Activated CD4-positive, alpha-beta T cell treated with anti-CD3 and anti-CD28 coated beads for 36 hours (primary cell): ENCODE data around the gene TADA1. TPM values are rescaled to one million over a fixed set of nuclear protein-coding genes. Genes with fewer than 3 reads are reported as not detected.

Experiments
- ATAC-seq: fragments of 200-7000 bp; cut with Tn5 transposase; one replicate; pipeline ENCODE4 v1.10.0; 2021; ENCODE audit warnings: mild to moderate bottlenecking, moderate library complexity
- CTCF ChIA-PET: fragments of 350-600 bp; sonication (Branson Sonifier 250); formaldehyde crosslinking; loops from one replicate; lab custom pipeline; 2021; ENCODE audit warnings: antibody characterized with exemption; lab: Charles Lee
- POLR2A ChIA-PET: fragments of 350-600 bp; sonication (Branson Sonifier 250); formaldehyde crosslinking; loops from one replicate; lab custom pipeline; 2021; ENCODE audit warnings: antibody characterized with exemption, inconsistent platforms; lab: Charles Lee
- DNase-seq: peaks from one replicate; pipeline ENCODE4 v3.0.0-alpha.2; 2020
- H3K27ac Mint-ChIP-seq: one replicate; pipeline ENCODE4 v1.8.0; 2021; ENCODE audit warnings: mixed read lengths
- H3K27me3 Mint-ChIP-seq: one replicate; pipeline ENCODE4 v1.8.0; 2021; ENCODE audit warnings: mixed read lengths
- H3K36me3 Mint-ChIP-seq: one replicate; pipeline ENCODE4 v1.8.0; 2021; ENCODE audit warnings: low read depth, mixed read lengths
- H3K4me1 Mint-ChIP-seq: one replicate; pipeline ENCODE4 v1.8.0; 2021; ENCODE audit warnings: mixed read lengths
- H3K4me3 Mint-ChIP-seq: one replicate; pipeline ENCODE4 v1.8.0; 2021; ENCODE audit warnings: mild to moderate bottlenecking, moderate library complexity, mixed read lengths
- H3K9me3 Mint-ChIP-seq: one replicate; pipeline ENCODE4 v1.8.0; 2021; ENCODE audit warnings: low read depth, mixed read lengths
- intact Hi-C, 2 experiments: fragments of 100-400 bp; cut with DNase I in 1 of 2; cut with micrococcal nuclease in 1 of 2; formaldehyde crosslinking; loops; one replicate each; pipeline versions ENCODE4 v1.14.2 to v1.15.1; 2022 to 2024; cut with DNase I, micrococcal nuclease
- total RNA-seq, 2 experiments: library from RNA; stranded (reverse); gene quantifications; one replicate each; pipeline ENCODE4 v1.2.3, GENCODE V29; 2021

Gene TADA1
- total RNA-seq, 2 experiments from 2014 or later = 16.0 to 19.5 TPM

DNA sequence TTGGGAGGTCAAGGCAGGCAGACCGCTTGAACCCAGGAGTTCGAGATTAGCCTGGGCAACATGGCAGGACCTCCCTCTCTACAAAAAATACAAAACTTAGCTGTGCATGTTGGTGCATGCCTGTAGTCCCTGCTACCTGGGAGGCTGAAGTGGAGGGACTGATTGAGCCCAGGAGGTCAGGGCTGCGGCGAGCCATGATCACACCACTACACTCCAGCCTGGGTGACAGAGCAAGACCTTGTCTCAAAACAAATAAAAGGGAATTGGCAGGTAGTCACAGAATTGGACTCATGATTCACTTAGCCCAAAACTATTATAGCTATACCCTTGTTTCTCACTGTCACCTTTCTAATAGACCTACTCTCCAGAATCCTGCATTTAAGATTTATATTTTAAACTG, 5.5 kb downstream of the TADA1 start:
- no peaks in the 10 kb centered on the region for H3K9me3 Mint-ChIP-seq
- ATAC-seq = no peak
- no peak for DNase-seq
- intact Hi-C loops = no loop called here
- CTCF ChIA-PET = interaction anchor here (1.4 kb wide), 1 partner anchor 24 kb away, joined by 5 read pairs; no protein-coding TSS in a partner anchor
- H3K4me1 Mint-ChIP-seq = peaks cover 58% of the 10 kb centered on the region
- no peaks in the 10 kb centered on the region for H3K27me3 Mint-ChIP-seq
- peak overlapping the region; percentile 31 for H3K27ac Mint-ChIP-seq
- H3K4me3 Mint-ChIP-seq = no peak overlapping the region
- peaks cover 20% of the 10 kb centered on the region for H3K36me3 Mint-ChIP-seq
- POLR2A ChIA-PET = interaction anchor here (0.5 to 0.7 kb wide), 2 partner anchors 18 to 29 kb away, joined by 3 read pairs; no protein-coding TSS in a partner anchor

DNA sequence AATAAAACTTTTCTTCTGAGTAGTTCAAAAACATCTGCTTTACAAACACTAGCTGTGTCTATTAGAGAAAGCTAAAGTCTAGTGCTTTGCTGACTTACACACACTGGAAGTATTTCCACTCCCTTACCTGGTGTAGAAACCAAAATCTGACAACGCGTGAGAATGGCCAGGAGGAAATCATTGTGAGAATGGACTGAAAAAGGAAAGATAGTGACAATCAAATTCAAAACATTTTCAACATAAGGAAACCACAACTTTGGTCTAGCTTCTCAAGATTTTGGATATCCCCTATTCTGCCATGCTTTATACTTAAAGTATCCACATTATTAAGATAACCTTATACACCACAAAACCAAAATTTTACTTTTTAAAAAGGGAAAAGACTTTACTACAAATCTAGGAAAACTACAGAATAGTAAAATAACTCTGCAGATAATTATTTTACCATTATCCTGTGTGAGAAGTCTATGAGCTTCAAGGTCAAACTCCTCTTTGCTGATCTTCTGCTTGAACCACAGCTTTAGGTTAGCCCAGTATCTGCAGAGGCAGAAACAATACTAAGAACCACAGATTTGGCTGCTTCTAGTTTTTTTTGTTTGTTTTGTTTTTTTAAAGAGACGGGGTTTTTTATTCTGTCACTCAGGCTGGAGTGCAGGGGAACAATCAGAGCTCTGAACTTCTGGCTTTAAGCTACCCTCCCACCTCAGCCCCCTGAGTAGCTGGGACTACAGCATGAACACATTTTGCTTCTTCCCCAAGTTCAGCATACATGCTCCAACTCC, 6.6 kb downstream of the TADA1 start:
- POLR2A ChIA-PET = no interaction called here
- Mint-ChIP-seq H3K27me3 (no peaks in the 10 kb centered on the region), H3K4me1 (peaks cover 48% of the 10 kb centered on the region), H3K9me3 (no peaks in the 10 kb centered on the region), H3K27ac (peak overlapping the region; percentile 70), H3K36me3 (peaks cover 23% of the 10 kb centered on the region), H3K4me3 (no peak overlapping the region)
- ATAC-seq (peak; percentile 44), DNase-seq (no peak)
- intact Hi-C loops = no loop called here
- CTCF ChIA-PET = interaction anchor here (0.5 to 2.4 kb wide), 10 partner anchors 12 to 957 kb away, joined by 3 to 11 read pairs (median 3); no protein-coding TSS in a partner anchor

DNA sequence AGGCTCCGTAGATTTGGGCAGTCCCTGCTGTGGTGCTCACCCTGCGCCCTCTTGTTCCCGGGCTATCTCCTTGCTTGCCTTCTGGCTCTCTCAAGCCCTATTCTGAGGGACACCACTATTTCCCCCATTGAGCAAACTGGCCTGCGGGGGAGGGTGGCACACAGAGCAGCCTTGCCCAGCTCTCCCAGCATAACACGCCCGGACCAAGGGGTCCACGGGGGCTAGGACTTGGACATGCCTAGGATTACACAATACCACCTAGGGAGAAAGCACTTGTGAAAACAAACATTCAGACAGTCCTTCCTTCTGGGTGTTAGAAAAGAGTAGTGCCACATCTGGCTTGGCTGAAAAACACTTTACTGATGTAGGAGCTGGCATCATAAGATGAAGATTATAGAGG, 7.4 kb downstream of the TADA1 start:
- DNase-seq (no peak), ATAC-seq (no peak)
- no peaks in the 10 kb centered on the region for H3K27me3 Mint-ChIP-seq
- intact Hi-C loops = no loop called here
- H3K4me3 Mint-ChIP-seq = no peak overlapping the region
- H3K4me1 Mint-ChIP-seq = peaks cover 42% of the 10 kb centered on the region
- ChIA-PET CTCF (interaction anchor here (0.6 to 2.4 kb wide), 6 partner anchors 11 to 399 kb away, joined by 3 to 11 read pairs (median 4); no protein-coding TSS in a partner anchor), POLR2A (no interaction called here)
- no peaks in the 10 kb centered on the region for H3K9me3 Mint-ChIP-seq
- peaks cover 25% of the 10 kb centered on the region for H3K36me3 Mint-ChIP-seq
- peak overlapping the region; percentile 52 for H3K27ac Mint-ChIP-seq

DNA sequence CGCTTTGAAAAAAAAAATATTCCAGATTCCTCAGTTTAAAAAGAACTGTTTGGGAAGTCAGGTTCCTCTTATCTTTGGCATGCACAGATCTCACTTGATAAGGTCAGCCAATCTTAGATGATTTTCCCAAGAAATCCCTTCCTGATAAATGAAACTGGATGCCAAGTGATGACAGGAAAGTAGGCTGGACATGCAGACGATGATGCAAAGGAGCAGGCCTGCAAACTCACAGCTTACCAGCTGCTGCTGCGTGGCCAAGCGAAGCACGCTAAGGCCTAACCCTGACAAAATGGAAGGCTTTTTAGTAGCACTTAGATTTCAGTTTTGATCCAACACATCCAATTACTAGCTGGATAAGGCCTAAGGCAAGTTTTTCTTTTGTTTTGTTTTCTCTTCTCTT, 10.1 kb downstream of the TADA1 start:
- Mint-ChIP-seq H3K9me3 (no peaks in the 10 kb centered on the region), H3K27ac (no peak overlapping the region), H3K27me3 (no peaks in the 10 kb centered on the region), H3K4me3 (no peak overlapping the region), H3K4me1 (peaks cover 24% of the 10 kb centered on the region), H3K36me3 (peaks cover 37% of the 10 kb centered on the region)
- intact Hi-C loops = no loop called here
- POLR2A ChIA-PET = interaction anchor here (0.7 kb wide), 1 partner anchor 23 kb away, joined by 3 read pairs; no protein-coding TSS in a partner anchor
- DNase-seq (no peak), ATAC-seq (no peak)
- CTCF ChIA-PET = no interaction called here

DNA sequence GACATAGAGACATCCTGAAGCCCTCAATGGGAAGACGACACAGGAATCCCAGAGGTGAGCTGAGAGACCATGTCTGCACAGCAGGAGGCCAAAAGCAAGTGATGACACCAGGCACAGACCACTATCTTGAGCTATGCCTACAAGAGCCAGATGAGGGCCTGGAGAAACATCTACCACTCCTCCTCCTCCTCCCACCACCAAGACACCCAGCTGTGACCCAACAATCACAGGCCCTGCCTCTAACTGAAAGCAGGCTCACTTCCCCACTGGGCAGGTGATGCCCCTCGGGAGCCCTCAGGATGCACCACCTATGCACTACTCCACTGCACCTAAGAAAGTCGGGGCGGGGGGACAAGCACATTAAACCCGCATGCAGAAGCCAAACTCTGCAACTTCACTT, 16.5 kb downstream of the TADA1 start:
- Mint-ChIP-seq H3K27me3 (no peaks in the 10 kb centered on the region), H3K4me1 (peaks cover 3% of the 10 kb centered on the region), H3K27ac (no peak overlapping the region), H3K4me3 (no peak overlapping the region), H3K36me3 (peaks cover 46% of the 10 kb centered on the region), H3K9me3 (no peaks in the 10 kb centered on the region)
- DNase-seq = no peak
- no peak for ATAC-seq
- intact Hi-C loops = no loop called here
- ChIA-PET CTCF (no interaction called here), POLR2A (no interaction called here)

DNA sequence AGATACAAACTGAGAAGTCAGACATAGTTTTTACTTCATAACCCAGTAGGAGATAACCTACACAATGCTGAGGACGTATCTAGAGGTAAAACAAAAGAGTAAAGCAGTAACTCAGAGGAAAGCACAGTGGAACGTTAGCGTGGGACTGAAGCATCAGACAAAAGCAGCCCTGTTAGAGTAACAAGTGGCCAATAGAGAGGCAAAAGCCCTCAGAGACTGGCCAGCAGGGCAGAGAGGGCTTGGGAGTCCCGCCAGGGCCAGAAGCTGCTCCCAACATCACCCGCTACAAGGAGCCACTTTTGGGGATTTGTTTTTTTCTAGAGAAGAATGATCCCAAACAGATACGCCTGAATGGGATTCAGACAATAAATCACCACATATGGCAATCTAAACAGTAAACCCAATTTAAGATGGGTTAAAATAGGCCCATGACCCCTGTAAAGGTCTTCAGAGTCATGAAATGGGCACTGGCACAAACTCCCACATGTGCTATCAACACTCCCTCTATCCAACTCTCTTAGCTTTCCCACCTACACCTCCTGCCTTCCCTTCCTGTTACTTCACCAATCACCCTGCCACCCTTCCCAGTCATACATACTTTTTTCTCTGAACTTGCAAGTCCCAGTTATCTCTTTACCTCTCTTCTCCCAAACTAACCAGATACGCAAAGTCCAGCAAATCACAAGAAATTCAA, 17.2 kb downstream of the TADA1 start:
- Mint-ChIP-seq H3K36me3 (peaks cover 50% of the 10 kb centered on the region), H3K27me3 (no peaks in the 10 kb centered on the region), H3K4me1 (peaks cover 5% of the 10 kb centered on the region), H3K27ac (no peak overlapping the region), H3K9me3 (no peaks in the 10 kb centered on the region), H3K4me3 (no peak overlapping the region)
- DNase-seq (no peak), ATAC-seq (no peak)
- ChIA-PET POLR2A (interaction anchor here (1.0 kb wide), 1 partner anchor 18 kb away, joined by 4 read pairs; no protein-coding TSS in a partner anchor), CTCF (interaction anchor here (1.1 kb wide), 1 partner anchor 52 kb away, joined by 7 read pairs; no protein-coding TSS in a partner anchor)
- intact Hi-C loops = no loop called here

DNA sequence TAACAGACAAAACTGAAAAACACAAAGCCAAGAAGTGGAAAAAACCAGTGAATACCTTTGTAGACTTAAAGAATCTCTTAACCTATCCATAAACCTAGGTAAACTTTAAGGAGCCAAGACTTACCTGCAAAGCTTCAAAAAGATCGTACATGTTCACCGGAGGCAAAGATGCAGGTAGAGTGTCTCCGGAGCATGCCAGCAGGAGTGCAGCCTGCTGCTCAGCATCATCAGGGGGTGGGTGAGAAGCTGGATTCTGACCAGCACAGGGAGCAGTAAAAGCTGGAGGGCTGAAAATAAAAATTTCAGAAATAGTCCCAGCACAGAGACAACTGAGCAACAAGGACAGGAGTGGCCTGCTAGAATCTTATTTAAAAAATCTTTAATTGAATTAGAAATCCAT, 18.1 kb downstream of the TADA1 start:
- POLR2A ChIA-PET = interaction anchor here (1.0 kb wide), 1 partner anchor 17 kb away, joined by 4 read pairs; no protein-coding TSS in a partner anchor
- DNase-seq (no peak), ATAC-seq (no peak)
- H3K27me3 Mint-ChIP-seq = no peaks in the 10 kb centered on the region
- H3K9me3 Mint-ChIP-seq = no peaks in the 10 kb centered on the region
- CTCF ChIA-PET = interaction anchor here (0.7 to 1.2 kb wide), 2 partner anchors 11 to 18 kb away, joined by 3 to 5 read pairs; no protein-coding TSS in a partner anchor
- intact Hi-C loops = no loop called here
- H3K4me1 Mint-ChIP-seq = peaks cover 6% of the 10 kb centered on the region
- H3K27ac Mint-ChIP-seq = peak overlapping the region; percentile 34
- no peak overlapping the region for H3K4me3 Mint-ChIP-seq
- peaks cover 55% of the 10 kb centered on the region for H3K36me3 Mint-ChIP-seq

DNA sequence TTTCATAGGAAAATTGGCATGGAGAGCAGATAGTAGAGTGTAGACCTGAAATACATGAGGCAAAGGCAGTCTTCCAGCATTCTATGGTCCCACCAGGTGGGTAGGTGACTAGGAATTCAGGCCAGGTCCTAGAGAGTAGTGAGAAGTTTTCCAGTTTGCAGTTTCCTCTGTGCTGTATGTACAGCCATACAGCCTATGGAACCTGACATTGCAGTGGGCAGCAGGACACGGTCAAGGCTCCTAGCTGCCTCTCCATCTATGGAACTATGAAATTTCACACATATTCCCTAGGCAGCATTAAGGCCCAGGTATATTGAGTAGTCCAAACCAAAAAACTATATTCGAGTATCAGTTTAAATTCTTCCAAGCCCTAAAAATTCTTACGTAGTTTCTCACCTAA, 20.5 kb downstream of the TADA1 start:
- intact Hi-C loops = no loop called here
- H3K36me3 Mint-ChIP-seq = peaks cover 60% of the 10 kb centered on the region
- ATAC-seq = no peak
- no peak overlapping the region for H3K4me3 Mint-ChIP-seq
- no peaks in the 10 kb centered on the region for H3K9me3 Mint-ChIP-seq
- ChIA-PET POLR2A (interaction anchor here (0.7 kb wide), 1 partner anchor 21 kb away, joined by 4 read pairs; the partner anchor contains the start of gene TADA1), CTCF (no interaction called here)
- no peak for DNase-seq
- H3K27ac Mint-ChIP-seq = no peak overlapping the region
- peaks cover 25% of the 10 kb centered on the region for H3K4me1 Mint-ChIP-seq
- no peaks in the 10 kb centered on the region for H3K27me3 Mint-ChIP-seq

DNA sequence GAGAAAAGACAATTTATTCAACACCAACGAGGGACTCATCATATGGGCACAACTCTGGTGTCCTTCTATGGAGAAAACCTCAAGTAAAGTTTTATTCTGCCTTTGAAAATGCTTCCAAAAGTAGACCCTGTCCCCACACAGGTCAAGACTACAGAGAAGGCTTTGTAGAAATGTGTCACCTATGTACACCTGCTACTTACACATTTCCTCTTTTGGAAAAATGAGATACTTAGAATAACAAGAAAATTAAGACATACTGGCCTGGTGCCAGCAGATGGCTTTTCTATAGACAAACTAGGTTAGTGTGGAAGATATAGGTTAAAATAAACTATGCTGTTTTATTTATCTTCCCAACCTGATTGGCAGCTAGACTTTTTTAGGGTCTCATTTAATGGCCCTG, 23.1 kb downstream of the TADA1 start:
- peaks cover 78% of the 10 kb centered on the region for H3K36me3 Mint-ChIP-seq
- intact Hi-C loops = no loop called here
- no peak overlapping the region for H3K4me3 Mint-ChIP-seq
- H3K27me3 Mint-ChIP-seq = no peaks in the 10 kb centered on the region
- DNase-seq (no peak), ATAC-seq (no peak)
- no peaks in the 10 kb centered on the region for H3K9me3 Mint-ChIP-seq
- H3K27ac Mint-ChIP-seq = peak overlapping the region; percentile 75
- H3K4me1 Mint-ChIP-seq = peaks cover 43% of the 10 kb centered on the region
- ChIA-PET CTCF (no interaction called here), POLR2A (no interaction called here)

DNA sequence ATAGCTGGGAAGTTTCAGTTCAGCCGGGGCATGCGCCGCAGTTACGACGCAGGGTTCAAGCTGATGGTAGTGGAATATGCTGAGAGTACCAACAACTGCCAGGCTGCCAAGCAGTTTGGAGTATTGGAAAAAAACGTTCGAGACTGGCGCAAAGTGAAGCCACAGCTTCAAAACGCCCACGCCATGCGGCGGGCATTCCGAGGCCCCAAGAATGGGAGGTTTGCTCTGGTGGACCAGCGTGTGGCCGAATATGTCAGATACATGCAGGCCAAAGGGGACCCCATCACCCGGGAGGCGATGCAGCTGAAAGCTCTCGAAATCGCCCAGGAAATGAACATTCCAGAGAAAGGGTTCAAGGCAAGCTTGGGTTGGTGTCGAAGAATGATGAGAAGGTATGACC, 26.9 kb downstream of the TADA1 start:
- ATAC-seq (no peak), DNase-seq (no peak)
- Mint-ChIP-seq H3K9me3 (no peaks in the 10 kb centered on the region), H3K4me3 (no peak overlapping the region), H3K36me3 (peaks cover 88% of the 10 kb centered on the region), H3K27ac (peak overlapping the region; percentile 37), H3K27me3 (no peaks in the 10 kb centered on the region), H3K4me1 (peaks cover 70% of the 10 kb centered on the region)
- intact Hi-C loops = no loop called here
- POLR2A ChIA-PET = no interaction called here
- CTCF ChIA-PET = interaction anchor here (1.2 to 1.5 kb wide), 2 partner anchors 20 to 23 kb away, joined by 4 to 5 read pairs; no protein-coding TSS in a partner anchor

DNA sequence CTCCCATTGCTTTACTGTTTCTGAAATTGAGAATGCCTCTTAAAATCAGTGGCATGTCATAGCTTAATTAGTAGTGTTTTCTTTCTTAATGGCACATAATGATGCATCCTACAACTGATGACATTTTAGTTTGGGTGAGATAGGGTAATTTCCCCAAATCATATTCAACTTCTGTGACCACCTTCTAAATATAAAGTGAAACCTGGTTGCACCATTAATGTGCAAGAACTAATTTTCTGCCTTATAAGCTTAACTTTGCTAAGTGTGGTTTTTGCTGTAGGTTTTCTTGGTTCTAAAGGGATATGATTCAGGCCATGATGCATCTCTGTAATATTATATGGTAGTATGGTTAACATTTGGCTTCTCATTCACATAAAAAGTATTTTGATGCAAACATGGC, 27.9 kb downstream of the TADA1 start:
- ATAC-seq (peak; percentile 81), DNase-seq (no peak)
- Mint-ChIP-seq H3K27me3 (no peaks in the 10 kb centered on the region), H3K27ac (peak overlapping the region; percentile 69), H3K36me3 (peaks cover 83% of the 10 kb centered on the region), H3K4me3 (no peak overlapping the region), H3K4me1 (peaks cover 75% of the 10 kb centered on the region), H3K9me3 (no peaks in the 10 kb centered on the region)
- intact Hi-C loops = no loop called here
- POLR2A ChIA-PET = interaction anchor here (0.6 to 1.4 kb wide), 5 partner anchors 9 to 342 kb away, joined by 3 to 4 read pairs (median 3); partner anchors contain the start of genes POGK and TADA1
- CTCF ChIA-PET = interaction anchor here (0.5 to 1.5 kb wide), 5 partner anchors 9 to 212 kb away, joined by 3 to 5 read pairs (median 3); no protein-coding TSS in a partner anchor
